Measurements from ENCODE around the gene ERF.
A peak's percentile ranks its signal among the peaks of the same experiment; 100 is the strongest.

Gene ERF

DNA sequence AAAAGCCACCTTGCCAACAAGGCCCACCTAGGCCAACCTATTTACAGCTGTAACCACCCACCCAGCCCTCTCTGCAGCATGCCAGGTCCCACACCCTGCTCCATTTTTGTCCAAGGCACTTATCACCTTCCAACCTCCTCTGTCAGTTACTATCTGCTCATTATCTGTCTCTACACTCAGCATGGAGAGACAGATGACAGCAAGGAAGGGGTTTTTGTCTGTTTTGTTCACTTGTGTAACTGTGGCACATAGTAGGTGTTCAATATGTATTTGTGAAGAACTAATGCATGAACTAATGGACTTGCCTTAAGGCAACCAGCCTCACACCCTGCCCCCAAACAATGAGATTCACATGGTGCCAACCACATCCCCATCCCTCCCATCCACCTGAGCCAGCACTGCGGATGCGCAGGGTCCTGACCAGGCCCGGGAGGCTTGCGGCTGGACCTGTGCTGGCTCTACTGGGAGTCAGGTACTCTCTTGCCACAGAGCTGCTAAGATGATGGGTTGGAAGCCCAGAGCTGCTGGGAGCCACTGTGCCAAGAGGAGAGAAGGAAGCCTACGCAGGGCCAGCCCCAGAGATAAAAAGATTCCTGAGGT lies 54.7 kb downstream of the ERF start:
- DNase-seq, result no peak

DNA sequence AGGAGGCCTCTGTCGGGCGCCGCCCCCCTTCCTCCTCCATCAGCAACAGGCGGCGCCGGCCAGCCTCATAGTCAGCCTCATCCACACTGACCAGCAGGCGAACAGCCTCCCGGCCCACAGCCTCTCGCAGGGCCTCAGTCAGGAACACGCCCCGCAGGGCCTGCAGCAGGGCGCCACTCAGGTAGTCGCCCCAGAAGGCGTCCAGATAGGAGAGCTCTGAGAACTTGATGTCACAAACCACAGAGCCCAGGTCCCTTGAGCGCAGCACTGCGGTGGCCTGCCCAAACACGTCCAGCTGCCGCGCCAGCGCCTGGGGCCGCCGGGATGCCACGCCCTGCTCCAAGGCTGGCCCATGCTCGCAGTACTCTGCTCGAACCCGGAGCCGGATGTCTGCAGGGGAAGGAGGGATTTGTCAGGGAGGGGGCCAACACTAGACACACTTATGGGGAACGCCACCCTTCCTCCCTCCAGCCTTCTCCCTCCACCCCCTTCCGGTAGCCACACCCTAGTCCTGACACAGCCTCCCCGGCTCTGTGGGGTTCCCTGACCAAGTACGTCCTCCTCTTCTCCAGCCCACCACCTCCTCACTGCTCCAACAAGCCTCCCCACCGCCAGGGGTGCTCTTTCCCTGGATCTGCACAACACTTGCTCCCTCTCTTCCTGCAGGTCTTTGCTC lies 55.4 kb downstream of the ERF start:
- Histone ChIP-seq H3K9me3 (ENCODE audit: control insufficient read depth, low read length) (no peaks in the 10 kb centered on the region), H4K91ac (ENCODE audit: low read length) (no peak overlapping the region), H2BK15ac (ENCODE audit: low read depth, poor library complexity, severe bottlenecking) (peak overlapping the region; percentile 20), H3K23ac (ENCODE audit: low read length in 2 of 2) (no peak overlapping the region), H3K4me2 (ENCODE audit: low read length, poor library complexity, severe bottlenecking) (no peak overlapping the region), H4K8ac (ENCODE audit: low read length) (no peak overlapping the region), H3K4me1 (ENCODE audit: control insufficient read depth, insufficient read depth, low read depth, low read length) (peaks cover 17% of the 10 kb centered on the region), H3K18ac (ENCODE audit: low read depth in 1 of 2, low read length in 2 of 2) (no peak overlapping the region), H3K27me3 (ENCODE audit: control insufficient read depth in 1 of 2, insufficient read depth in 1 of 2, low read length in 2 of 2) (no peaks in the 10 kb centered on the region), H2BK120ac (ENCODE audit: low read depth, low read length) (no peak overlapping the region), H3K9ac (ENCODE audit: low read length) (no peak overlapping the region), H2AK5ac (ENCODE audit: low read length, severe bottlenecking) (no peak overlapping the region), H3K79me1 (replicated peaks; ENCODE audit: low read length, poor library complexity, severe bottlenecking) (peaks cover 50% of the 10 kb centered on the region), H3K27ac (ENCODE audit: low read length, poor library complexity, severe bottlenecking) (no peak overlapping the region), H3K4me3 (ENCODE audit: insufficient read depth in 1 of 2, low read depth in 1 of 2, low read length in 2 of 2) (no peak overlapping the region), H3K36me3 (ENCODE audit: control insufficient read depth in 1 of 2, insufficient read depth in 2 of 2, low read depth in 1 of 2, low read length in 2 of 2) (peaks cover 77 to 79% of the 10 kb centered on the region in 2 experiments), H3K4ac (ENCODE audit: low read depth in 1 of 2, low read length in 2 of 2) (no peak overlapping the region), H2BK5ac (ENCODE audit: low read depth, low read length, poor library complexity, severe bottlenecking) (no peak overlapping the region), H3K14ac (ENCODE audit: low read length in 2 of 2) (no peak overlapping the region), H2BK12ac (ENCODE audit: low read length in 2 of 2) (no peak overlapping the region), H2AFZ (ENCODE audit: low read depth, low read length) (no peak overlapping the region)
- 93% methylated on average over 32 of the region's 32 CpGs for WGBS
- DNase-seq, result no peak

More for the DNA sequence above, 54.7 kb downstream of the ERF start:
- Histone ChIP-seq H3K23ac (ENCODE audit: low read length in 2 of 2) (no peak overlapping the region), H3K18ac (ENCODE audit: low read depth in 1 of 2, low read length in 2 of 2) (no peak overlapping the region), H2AFZ (ENCODE audit: low read depth, low read length) (no peak overlapping the region), H2AK5ac (ENCODE audit: low read length, severe bottlenecking) (no peak overlapping the region), H3K27me3 (ENCODE audit: control insufficient read depth in 1 of 2, insufficient read depth in 1 of 2, low read length in 2 of 2) (no peaks in the 10 kb centered on the region), H3K4me2 (ENCODE audit: low read length, poor library complexity, severe bottlenecking) (no peak overlapping the region), H3K79me1 (replicated peaks; ENCODE audit: low read length, poor library complexity, severe bottlenecking) (peaks cover 54% of the 10 kb centered on the region), H3K4me3 (ENCODE audit: insufficient read depth in 1 of 2, low read depth in 1 of 2, low read length in 2 of 2) (peak overlapping the region in 1 of 2 experiments; percentile 32), H3K27ac (ENCODE audit: low read length, poor library complexity, severe bottlenecking) (no peak overlapping the region), H4K8ac (ENCODE audit: low read length) (no peak overlapping the region), H3K36me3 (ENCODE audit: control insufficient read depth in 1 of 2, insufficient read depth in 2 of 2, low read depth in 1 of 2, low read length in 2 of 2) (peaks cover 81 to 84% of the 10 kb centered on the region in 2 experiments), H2BK120ac (ENCODE audit: low read depth, low read length) (no peak overlapping the region), H3K9ac (ENCODE audit: low read length) (no peak overlapping the region), H2BK5ac (ENCODE audit: low read depth, low read length, poor library complexity, severe bottlenecking) (no peak overlapping the region), H3K9me3 (ENCODE audit: control insufficient read depth, low read length) (no peaks in the 10 kb centered on the region), H4K91ac (ENCODE audit: low read length) (no peak overlapping the region), H3K14ac (ENCODE audit: low read length in 2 of 2) (no peak overlapping the region), H3K4me1 (ENCODE audit: control insufficient read depth, insufficient read depth, low read depth, low read length) (peaks cover 17% of the 10 kb centered on the region), H2BK12ac (ENCODE audit: low read length in 2 of 2) (no peak overlapping the region), H2BK15ac (ENCODE audit: low read depth, poor library complexity, severe bottlenecking) (no peak overlapping the region), H3K4ac (ENCODE audit: low read depth in 1 of 2, low read length in 2 of 2) (no peak overlapping the region)
- 99% methylated on average over 5 of the region's 5 CpGs for WGBS

DNA sequence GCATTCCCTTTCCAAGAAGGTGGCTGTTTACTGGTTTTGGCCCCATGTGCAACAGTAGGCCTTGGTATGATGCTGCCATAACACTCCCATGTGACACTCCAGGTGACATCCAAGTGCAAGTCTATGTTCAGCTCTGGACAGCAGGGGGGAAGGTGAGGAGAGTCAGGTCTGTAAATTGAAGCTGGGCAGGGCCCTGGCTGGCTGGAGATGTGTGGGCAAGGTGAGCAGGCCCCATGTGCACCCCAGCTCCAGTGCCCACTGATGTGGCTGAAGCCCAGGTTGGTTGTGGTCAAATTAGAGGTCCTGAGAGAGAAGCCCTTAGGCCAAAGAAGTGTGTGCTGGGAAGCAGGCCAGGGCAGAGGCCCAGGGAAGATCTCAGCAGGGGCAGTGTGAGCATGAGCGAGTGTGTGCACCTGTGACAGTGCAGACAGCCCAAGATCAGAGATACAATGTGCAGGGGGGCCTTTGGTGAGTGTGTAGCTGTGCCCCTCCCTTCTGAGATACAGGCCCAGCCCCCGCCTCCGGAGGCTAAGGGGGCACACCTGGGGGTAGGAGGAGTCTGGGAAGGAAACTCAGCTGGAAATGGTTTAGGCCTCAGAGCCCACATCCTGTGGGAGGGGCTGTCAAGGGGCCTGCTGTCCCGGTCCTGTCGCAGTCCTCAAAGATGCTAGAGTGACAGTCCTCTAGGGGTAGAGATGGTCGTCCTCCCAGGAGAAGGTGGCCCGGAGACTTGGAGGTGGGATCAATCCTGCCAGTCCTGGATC lies 56.1 kb downstream of the ERF start:
- peaks cover 48% of the 10 kb centered on the region for H3K79me1 ChIP-seq (replicated peaks; ENCODE audit: low read length, poor library complexity, severe bottlenecking)
- no peak overlapping the region for H3K14ac ChIP-seq (ENCODE audit: low read length in 2 of 2)
- no peak overlapping the region for H2AK5ac ChIP-seq (ENCODE audit: low read length, severe bottlenecking)
- H2BK120ac ChIP-seq (ENCODE audit: low read depth, low read length), result no peak overlapping the region
- no peak overlapping the region for H2AFZ ChIP-seq (ENCODE audit: low read depth, low read length)
- H2BK12ac ChIP-seq (ENCODE audit: low read length in 2 of 2), result no peak overlapping the region
- no peak overlapping the region for H3K9ac ChIP-seq (ENCODE audit: low read length)
- H4K8ac ChIP-seq (ENCODE audit: low read length), result no peak overlapping the region
- no peak overlapping the region for H3K4me2 ChIP-seq (ENCODE audit: low read length, poor library complexity, severe bottlenecking)
- peak overlapping the region; percentile 20 for H2BK15ac ChIP-seq (ENCODE audit: low read depth, poor library complexity, severe bottlenecking)
- no peaks in the 10 kb centered on the region for H3K9me3 ChIP-seq (ENCODE audit: control insufficient read depth, low read length)
- H3K4ac ChIP-seq (ENCODE audit: low read depth in 1 of 2, low read length in 2 of 2), result no peak overlapping the region
- no peaks in the 10 kb centered on the region for H3K27me3 ChIP-seq (ENCODE audit: control insufficient read depth in 1 of 2, insufficient read depth in 1 of 2, low read length in 2 of 2)
- no peak for DNase-seq
- H3K4me1 ChIP-seq (ENCODE audit: control insufficient read depth, insufficient read depth, low read depth, low read length), result peaks cover 17% of the 10 kb centered on the region
- no peak overlapping the region for H4K91ac ChIP-seq (ENCODE audit: low read length)
- H3K18ac ChIP-seq (ENCODE audit: low read depth in 1 of 2, low read length in 2 of 2), result no peak overlapping the region
- 78% methylated on average over 5 of the region's 7 CpGs for WGBS
- H3K27ac ChIP-seq (ENCODE audit: low read length, poor library complexity, severe bottlenecking), result no peak overlapping the region
- no peak overlapping the region for H2BK5ac ChIP-seq (ENCODE audit: low read depth, low read length, poor library complexity, severe bottlenecking)
- no peak overlapping the region for H3K23ac ChIP-seq (ENCODE audit: low read length in 2 of 2)
- peaks cover 70 to 73% of the 10 kb centered on the region in 2 experiments for H3K36me3 ChIP-seq (ENCODE audit: control insufficient read depth in 1 of 2, insufficient read depth in 2 of 2, low read depth in 1 of 2, low read length in 2 of 2)
- H3K4me3 ChIP-seq (ENCODE audit: insufficient read depth in 1 of 2, low read depth in 1 of 2, low read length in 2 of 2), result no peak overlapping the region

All from mesenchymal stem cell (in vitro differentiated cells and primary cell).